Mesendoderm (in vitro differentiated cells): ENCODE results near the gene MAPRE3.

Source experiments
- DNase-seq: peaks from one replicate; pipeline ENCODE4 v3.0.0; 2013
- H2AK5ac ChIP-seq: 2 replicates; pipeline ENCODE4 v1.6.1; 2013; ENCODE audit warnings: low read length, inconsistent platforms
- H2BK120ac ChIP-seq: 2 replicates; pipeline ENCODE4 v1.6.1; 2013; ENCODE audit warnings: low read depth, mild to moderate bottlenecking, low read length, moderate library complexity, mixed read lengths
- H2BK15ac ChIP-seq: replicated peaks from 2 replicates; pipeline ENCODE4 v1.6.1; 2013; ENCODE audit warnings: low read depth, mild to moderate bottlenecking, moderate library complexity
- H2BK5ac ChIP-seq: 2 replicates; pipeline ENCODE4 v1.6.1; 2013; ENCODE audit warnings: low read length, inconsistent platforms
- H3K18ac ChIP-seq: 2 replicates; pipeline ENCODE4 v1.6.1; 2013; ENCODE audit warnings: mild to moderate bottlenecking, low read length, mixed read lengths
- H3K23ac ChIP-seq: one replicate; pipeline ENCODE4 v1.6.1; 2013; ENCODE audit warnings: low read length
- H3K27ac ChIP-seq: 2 replicates; pipeline ENCODE4 v1.5.1; 2013; ENCODE audit warnings: low read depth, mild to moderate bottlenecking, inconsistent platforms, low read length, moderate library complexity
- H3K27me3 ChIP-seq: 2 replicates; pipeline ENCODE4 v1.6.1; 2013; ENCODE audit warnings: low read length, control low read depth, mild to moderate bottlenecking, inconsistent platforms; ENCODE audit not compliant: insufficient read depth, poor library complexity
- H3K36me3 ChIP-seq: 2 replicates; pipeline ENCODE4 v1.6.1; 2013; ENCODE audit warnings: low read length, inconsistent platforms; ENCODE audit not compliant: control insufficient read depth, insufficient read depth
- H3K4ac ChIP-seq: one replicate; pipeline ENCODE4 v1.6.1; 2013; ENCODE audit warnings: low read depth, mild to moderate bottlenecking, low read length, moderate library complexity
- H3K4me1 ChIP-seq: 2 replicates; pipeline ENCODE4 v1.6.1; 2013; ENCODE audit warnings: low read depth, low read length, inconsistent platforms; ENCODE audit not compliant: control insufficient read depth
- H3K4me2 ChIP-seq: 2 replicates; pipeline ENCODE4 v1.6.1; 2013; ENCODE audit warnings: low read length
- H3K4me3 ChIP-seq: 2 replicates; pipeline ENCODE4 v1.5.1; 2013; ENCODE audit warnings: mild to moderate bottlenecking, low read length
- H3K56ac ChIP-seq: one replicate; pipeline ENCODE4 v1.6.1; 2013; ENCODE audit warnings: low read length
- H3K79me1 ChIP-seq: 2 replicates; pipeline ENCODE4 v1.6.1; 2013; ENCODE audit warnings: low read length, inconsistent platforms
- H3K79me2 ChIP-seq: 2 replicates; pipeline ENCODE4 v1.6.1; 2013; ENCODE audit warnings: mild to moderate bottlenecking, low read length; ENCODE audit not compliant: control insufficient read depth, insufficient read depth
- H3K9ac ChIP-seq: 2 replicates; pipeline ENCODE4 v1.6.1; 2013; ENCODE audit warnings: low read length, inconsistent platforms
- H4K5ac ChIP-seq: one replicate; pipeline ENCODE4 v1.6.1; 2013; ENCODE audit warnings: low read length
- H4K8ac ChIP-seq: one replicate; pipeline ENCODE4 v1.6.1; 2013; ENCODE audit warnings: low read depth, mild to moderate bottlenecking, control low read depth, low read length, moderate library complexity
- WGBS: extraction: QIAGEN DNeasy Blood & Tissue Kit; methylation state at CpG from one replicate; pipeline ENCODE4 v1.1.7; 2013; ENCODE audit warnings: low lambda C conversion rate, missing lambda C conversion rate; ENCODE audit not compliant: insufficient coverage; ENCODE audit errors: extremely low coverage; 5-methylcytosine and 5-hydroxymethylcytosine counted together

The MAPRE3 gene

DNA sequence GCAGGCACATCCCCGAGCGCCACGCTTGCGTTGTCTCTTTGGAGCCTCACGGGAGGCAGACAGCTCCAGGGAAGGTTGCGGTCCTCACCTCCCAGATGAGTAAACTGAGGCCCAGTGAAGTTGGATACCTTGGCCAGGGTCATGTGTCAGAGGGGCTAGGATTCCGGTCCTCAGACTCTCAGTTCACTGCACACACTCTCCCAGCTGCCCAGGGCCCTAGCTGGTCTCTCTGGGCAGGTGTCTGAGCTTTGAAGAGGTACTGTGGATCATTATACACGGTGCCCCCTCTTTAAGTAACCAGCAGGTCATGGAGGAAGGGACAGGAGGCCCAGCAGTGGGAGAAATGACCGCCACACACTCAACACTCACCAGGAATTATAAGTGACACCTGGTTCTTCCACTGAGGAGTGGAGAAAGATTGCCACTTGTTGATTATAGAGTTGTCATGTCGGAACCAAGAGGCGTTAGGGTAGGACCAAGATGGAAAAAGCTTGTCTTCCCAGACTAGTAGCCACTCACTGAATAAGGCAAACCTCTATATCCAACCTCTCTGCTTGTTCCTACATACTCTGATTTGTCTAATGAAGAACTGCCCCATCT lies 62.9 kb downstream of the MAPRE3 start:
- Histone ChIP-seq H3K4me1 (peaks cover 3% of the 10 kb centered on the region), H4K5ac (no peak overlapping the region), H2BK15ac (no peak overlapping the region), H3K4me3 (peak overlapping the region; percentile 87), H3K23ac (no peak overlapping the region), H3K4me2 (peak overlapping the region; percentile 81), H2BK120ac (no peak overlapping the region), H3K18ac (peak overlapping the region; percentile 29), H3K27me3 (no peaks in the 10 kb centered on the region), H3K9ac (peak overlapping the region; percentile 95), H2BK5ac (no peak overlapping the region), H2AK5ac (peak overlapping the region; percentile 9), H3K27ac (no peak overlapping the region), H3K56ac (peak overlapping the region; percentile 96), H4K8ac (no peak overlapping the region), H3K79me1 (peaks cover 12% of the 10 kb centered on the region), H3K36me3 (peaks cover 8% of the 10 kb centered on the region), H3K79me2 (peaks cover 11% of the 10 kb centered on the region), H3K4ac (peak overlapping the region; percentile 49)
- no CpG with 5 or more reads among the region's 11 CpGs for WGBS
- no peak for DNase-seq

GRCh38 chr2:27038012-27038411 lies 67.6 kb downstream of the MAPRE3 start:
- no peak overlapping the region for H2AK5ac ChIP-seq
- no peaks in the 10 kb centered on the region for H3K27me3 ChIP-seq
- H3K4me3 ChIP-seq, result no peak overlapping the region
- peaks cover 11% of the 10 kb centered on the region for H3K79me2 ChIP-seq
- H2BK15ac ChIP-seq, result no peak overlapping the region
- no peak overlapping the region for H3K4me2 ChIP-seq
- H3K18ac ChIP-seq, result no peak overlapping the region
- WGBS, result no CpG with 5 or more reads among the region's 6 CpGs
- no peak overlapping the region for H2BK120ac ChIP-seq
- H4K5ac ChIP-seq, result no peak overlapping the region
- H3K23ac ChIP-seq, result no peak overlapping the region
- H3K27ac ChIP-seq, result no peak overlapping the region
- DNase-seq, result no peak
- peaks cover 10% of the 10 kb centered on the region for H3K79me1 ChIP-seq
- H3K4ac ChIP-seq, result no peak overlapping the region
- H3K9ac ChIP-seq, result no peak overlapping the region
- peaks cover 3% of the 10 kb centered on the region for H3K4me1 ChIP-seq
- H3K36me3 ChIP-seq, result peaks cover 25% of the 10 kb centered on the region
- H2BK5ac ChIP-seq, result no peak overlapping the region
- H4K8ac ChIP-seq, result no peak overlapping the region
- H3K56ac ChIP-seq, result no peak overlapping the region

- Histone ChIP-seq H3K4me3 (no peak overlapping the region), H4K5ac (no peak overlapping the region), H3K4me2 (no peak overlapping the region), H3K27me3 (no peaks in the 10 kb centered on the region), H2BK15ac (no peak overlapping the region), H3K79me1 (peaks cover 5% of the 10 kb centered on the region), H3K23ac (no peak overlapping the region), H3K9ac (no peak overlapping the region), H3K79me2 (peaks cover 4% of the 10 kb centered on the region), H2BK120ac (no peak overlapping the region), H2BK5ac (no peak overlapping the region), H3K4ac (no peak overlapping the region), H3K4me1 (peaks cover 3% of the 10 kb centered on the region), H3K36me3 (peaks cover 25% of the 10 kb centered on the region), H3K56ac (no peak overlapping the region), H3K27ac (no peak overlapping the region), H2AK5ac (no peak overlapping the region), H3K18ac (no peak overlapping the region), H4K8ac (no peak overlapping the region)
- WGBS, result no CpG with 5 or more reads among the region's 17 CpGs
- DNase-seq, result no peak
Observed at GRCh38 chr2:27038631-27039339, 68.3 kb downstream of the MAPRE3 start.

- Histone ChIP-seq H3K9ac (no peak overlapping the region), H3K4me2 (no peak overlapping the region), H3K27me3 (no peaks in the 10 kb centered on the region), H3K79me2 (no peaks in the 10 kb centered on the region), H2BK120ac (no peak overlapping the region), H3K4me3 (no peak overlapping the region), H2BK15ac (no peak overlapping the region), H2AK5ac (no peak overlapping the region), H2BK5ac (no peak overlapping the region), H3K18ac (no peak overlapping the region), H3K36me3 (peaks cover 25% of the 10 kb centered on the region), H3K56ac (no peak overlapping the region), H3K4me1 (no peaks in the 10 kb centered on the region), H3K4ac (no peak overlapping the region), H4K8ac (no peak overlapping the region), H3K23ac (no peak overlapping the region), H4K5ac (no peak overlapping the region), H3K27ac (no peak overlapping the region), H3K79me1 (no peaks in the 10 kb centered on the region)
- DNase-seq, result no peak
- WGBS, result no CpG with 5 or more reads among the region's 6 CpGs
Observed at GRCh38 chr2:27039426-27039825, 69.0 kb downstream of the MAPRE3 start.

DNA sequence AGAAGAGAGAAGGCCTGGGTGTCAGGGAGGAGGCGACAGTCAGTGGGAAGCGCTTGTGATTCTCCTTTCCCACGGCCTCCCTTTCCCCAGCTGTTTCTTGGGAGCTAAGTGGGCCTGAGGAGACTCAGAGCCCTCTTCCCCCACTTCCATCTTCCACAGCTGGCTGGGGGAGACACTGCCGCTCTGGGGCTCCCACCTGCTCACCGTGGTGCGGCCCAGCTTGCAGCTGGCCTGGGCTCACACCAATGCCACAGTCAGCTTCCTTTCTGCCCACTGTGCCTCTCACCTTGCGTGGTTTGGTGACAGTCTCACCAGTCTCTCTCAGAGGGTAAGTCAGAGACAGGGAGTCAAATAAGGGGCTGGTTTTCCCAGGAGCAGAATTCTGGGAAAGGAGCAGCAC lies 69.4 kb downstream of the MAPRE3 start:
- Histone ChIP-seq H3K27me3 (no peaks in the 10 kb centered on the region), H3K4me1 (no peaks in the 10 kb centered on the region), H3K9ac (no peak overlapping the region), H3K79me2 (no peaks in the 10 kb centered on the region), H3K4ac (no peak overlapping the region), H2BK15ac (no peak overlapping the region), H3K79me1 (no peaks in the 10 kb centered on the region), H3K27ac (no peak overlapping the region), H3K4me2 (no peak overlapping the region), H4K5ac (no peak overlapping the region), H3K4me3 (no peak overlapping the region), H3K23ac (no peak overlapping the region), H4K8ac (no peak overlapping the region), H3K18ac (no peak overlapping the region), H3K56ac (no peak overlapping the region), H2BK5ac (no peak overlapping the region), H2AK5ac (no peak overlapping the region), H2BK120ac (no peak overlapping the region), H3K36me3 (peaks cover 25% of the 10 kb centered on the region)
- DNase-seq, result no peak
- no CpG with 5 or more reads among the region's 7 CpGs for WGBS
